Measurements from ENCODE around the gene OR4X2. TPM values are rescaled to one million over a fixed set of nuclear protein-coding genes. Genes with fewer than 3 reads are reported as not detected.

Gene OR4X2
- total RNA-seq, 6 experiments from 2014 or later, result not detected

- Mint-ChIP-seq H3K4me3 (no peak overlapping the region), H3K9me3 (no peaks in the 10 kb centered on the region), H3K27me3 (ENCODE audit: insufficient read depth) (no peaks in the 10 kb centered on the region; the same call in 1 of the 2 replicates), H3K27ac (no peak overlapping the region), H3K4me1 (ENCODE audit: low read depth) (no peaks in the 10 kb centered on the region), H3K36me3 (ENCODE audit: low read depth) (no peaks in the 10 kb centered on the region)
- TF ChIP-seq CTCF (IDR thresholded peaks at IDR 0.05), result no peak
- DNase-seq, result no peak
These were observed 7.2 kb upstream of the OR4X2 start for GRCh38 chr11:48237727-48238126.

GRCh38 chr11:48242501-48242900, 2.4 kb upstream of the OR4X2 start:
- no peaks in the 10 kb centered on the region; the same call in 1 of the 2 replicates for H3K27me3 Mint-ChIP-seq (ENCODE audit: insufficient read depth)
- H3K4me1 Mint-ChIP-seq (ENCODE audit: low read depth), result no peaks in the 10 kb centered on the region
- no peak overlapping the region for H3K27ac Mint-ChIP-seq
- H3K36me3 Mint-ChIP-seq (ENCODE audit: low read depth), result no peaks in the 10 kb centered on the region
- TF ChIP-seq CTCF (IDR thresholded peaks at IDR 0.05), result no peak
- no peaks in the 10 kb centered on the region for H3K9me3 Mint-ChIP-seq
- DNase-seq, result no peak
- H3K4me3 Mint-ChIP-seq, result no peak overlapping the region

DNA sequence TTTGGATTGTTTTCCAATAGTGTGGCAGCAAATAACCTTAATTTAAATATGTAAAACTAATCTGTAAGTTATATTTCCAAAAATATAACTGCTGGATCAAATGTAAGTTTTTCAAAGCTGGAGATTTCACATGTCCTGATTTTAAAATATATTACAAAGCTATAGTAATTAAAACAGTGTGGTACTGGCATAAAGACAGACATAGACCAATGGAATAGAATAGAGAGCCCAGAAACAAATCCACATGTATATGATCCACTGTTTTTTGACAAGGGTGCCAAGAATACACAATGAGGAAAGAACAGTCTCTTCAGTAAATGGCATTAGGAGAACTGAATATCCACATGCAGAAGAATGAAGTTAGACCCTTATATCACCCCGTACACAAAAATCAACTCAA, 4.0 kb downstream of the OR4X2 start:
- no peak for TF ChIP-seq CTCF (IDR thresholded peaks at IDR 0.05)
- Mint-ChIP-seq H3K36me3 (ENCODE audit: low read depth) (peaks cover 4% of the 10 kb centered on the region; the same call in 1 of the 2 replicates), H3K4me3 (no peak overlapping the region), H3K4me1 (ENCODE audit: low read depth) (no peaks in the 10 kb centered on the region), H3K9me3 (no peaks in the 10 kb centered on the region), H3K27ac (no peak overlapping the region), H3K27me3 (ENCODE audit: insufficient read depth) (peaks cover 2% of the 10 kb centered on the region; the same call in 1 of the 2 replicates)
- DNase-seq, result no peak

GRCh38 chr11:48261600-48261999, 16.7 kb downstream of the OR4X2 start:
- Mint-ChIP-seq H3K27me3 (ENCODE audit: insufficient read depth) (no peaks in the 10 kb centered on the region), H3K9me3 (no peaks in the 10 kb centered on the region; the same call in 1 of the 2 replicates), H3K27ac (no peak overlapping the region), H3K36me3 (ENCODE audit: low read depth) (no peaks in the 10 kb centered on the region), H3K4me1 (ENCODE audit: low read depth) (no peaks in the 10 kb centered on the region), H3K4me3 (no peak overlapping the region)
- no peak for TF ChIP-seq CTCF (IDR thresholded peaks at IDR 0.05)
- no peak for DNase-seq

GRCh38 chr11:48263423-48263911, 18.6 kb downstream of the OR4X2 start, which contains the start of gene OR4X1:
Gene OR4X1 (plus strand): TSS chr11:48263861. CDS start chr11:48263861, 0 bp downstream.
- H3K4me3 Mint-ChIP-seq, result no peak within 1 kb of the TSS
- H3K36me3 Mint-ChIP-seq (ENCODE audit: low read depth), result no peaks in the 10 kb centered on the region
- H3K27ac Mint-ChIP-seq, result no peak within 1 kb of the TSS
- H3K4me1 Mint-ChIP-seq (ENCODE audit: low read depth), result no peaks in the 10 kb centered on the region
- TF ChIP-seq CTCF (IDR thresholded peaks at IDR 0.05), result no peak
- no peaks in the 10 kb centered on the region; the same call in 1 of the 2 replicates for H3K9me3 Mint-ChIP-seq
- no peaks in the 10 kb centered on the region for H3K27me3 Mint-ChIP-seq (ENCODE audit: insufficient read depth)
- no peak for DNase-seq

Data from HFFc6 (cell line).